ENCODE results near the gene SMARCA1.

The SMARCA1 gene

GRCh38 chrX:129449148-129449547 is 74.1 kb downstream of the SMARCA1 start:
- DNase-seq: no peak

GRCh38 chrX:129445436-129445835 is 77.9 kb downstream of the SMARCA1 start:
- no peak for DNase-seq

- DNase-seq: no peak
Observed at GRCh38 chrX:129433945-129434344, 89.3 kb downstream of the SMARCA1 start.

GRCh38 chrX:129433461-129433860 is 89.8 kb downstream of the SMARCA1 start:
- DNase-seq: no peak

GRCh38 chrX:129427267-129427666 is 96.0 kb downstream of the SMARCA1 start:
- no peak for DNase-seq

GRCh38 chrX:129423191-129423590 is 100.1 kb downstream of the SMARCA1 start:
- DNase-seq: no peak

GRCh38 chrX:129404670-129405008 is 118.7 kb downstream of the SMARCA1 start:
- no peak for DNase-seq

GRCh38 chrX:129403974-129404669 is 119.2 kb downstream of the SMARCA1 start:
- DNase-seq: no peak

Data from NCI-H187 (cell line).